Bronchial epithelial cell (primary cell): ENCODE results near the gene CC2D2A. TPM values are rescaled to one million over a fixed set of nuclear protein-coding genes. Genes with fewer than 3 reads are reported as not detected.
A peak's percentile ranks its signal among the peaks of the same experiment; 100 is the strongest.

Experiments used
- DNase-seq: peaks from one replicate; pipeline ENCODE4 v3.0.0-alpha.2; 2010; ENCODE audit warnings: low read depth
- FAIRE-seq: peaks from 2 replicates; lab custom pipeline; 2011; peaks lifted over from hg19 to GRCh38; lab: Jason Lieb, UNC
- H3K27me3 ChIP-seq: 2 replicates; pipeline ENCODE4 v1.5.1; 2011; ENCODE audit warnings: low read length; ENCODE audit not compliant: control insufficient read depth, insufficient read depth
- H3K36me3 ChIP-seq: 2 replicates; pipeline ENCODE4 v1.5.1; 2011; ENCODE audit warnings: low read length; ENCODE audit not compliant: control insufficient read depth, insufficient read depth
- H3K4me3 ChIP-seq: 2 replicates; pipeline ENCODE4 v1.5.1; 2011; ENCODE audit warnings: mild to moderate bottlenecking, low read depth, low read length, control low read depth
- CTCF ChIP-seq: IDR thresholded peaks from 2 replicates; pipeline ENCODE4 v1.5.1; 2011; ENCODE audit warnings: mild to moderate bottlenecking, moderate library complexity, low read length, control low read depth, inconsistent platforms; ENCODE audit not compliant: insufficient read depth, severe bottlenecking
- total RNA-seq: library from RNA; depleted of rRNA; stranded (reverse); fragments of >200 nt; gene quantifications from 2 replicates; pipeline ENCODE4 v1.2.1, GENCODE V29; 2014

The CC2D2A gene
- total RNA-seq, 1 donor from 2014 or later, result 5.8 TPM

GRCh38 chr4:15482842-15483241 is 13.2 kb downstream of the CC2D2A start:
- no peak for TF ChIP-seq CTCF
- FAIRE-seq (no peak), DNase-seq (no peak)
- no peaks in the 10 kb centered on the region for H3K27me3 ChIP-seq
- no peak overlapping the region for H3K4me3 ChIP-seq
- H3K36me3 ChIP-seq, result no peaks in the 10 kb centered on the region

DNA sequence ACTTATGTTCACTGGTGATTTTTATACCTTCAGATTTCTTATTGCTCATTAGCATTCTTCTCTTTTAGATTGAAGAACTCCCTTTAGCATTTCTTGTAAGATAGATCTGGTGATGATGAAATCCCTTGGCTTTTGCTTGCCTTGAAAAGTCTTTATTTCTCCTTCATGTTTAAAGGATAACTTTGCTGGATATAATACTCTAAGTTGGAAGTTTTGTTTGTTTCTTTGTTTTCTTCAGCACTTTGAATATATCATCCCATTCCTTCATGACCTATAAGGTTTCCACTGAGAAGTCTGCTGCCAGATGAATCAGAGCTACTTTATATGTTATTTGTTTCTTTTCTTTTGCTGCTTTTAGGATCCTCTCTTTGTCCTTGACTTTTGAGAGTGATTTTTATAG is 18.5 kb downstream of the CC2D2A start:
- DNase-seq, result no peak
- no peaks in the 10 kb centered on the region for H3K36me3 ChIP-seq
- H3K27me3 ChIP-seq, result no peaks in the 10 kb centered on the region
- FAIRE-seq, result no peak
- no peak for TF ChIP-seq CTCF
- no peak overlapping the region for H3K4me3 ChIP-seq

DNA sequence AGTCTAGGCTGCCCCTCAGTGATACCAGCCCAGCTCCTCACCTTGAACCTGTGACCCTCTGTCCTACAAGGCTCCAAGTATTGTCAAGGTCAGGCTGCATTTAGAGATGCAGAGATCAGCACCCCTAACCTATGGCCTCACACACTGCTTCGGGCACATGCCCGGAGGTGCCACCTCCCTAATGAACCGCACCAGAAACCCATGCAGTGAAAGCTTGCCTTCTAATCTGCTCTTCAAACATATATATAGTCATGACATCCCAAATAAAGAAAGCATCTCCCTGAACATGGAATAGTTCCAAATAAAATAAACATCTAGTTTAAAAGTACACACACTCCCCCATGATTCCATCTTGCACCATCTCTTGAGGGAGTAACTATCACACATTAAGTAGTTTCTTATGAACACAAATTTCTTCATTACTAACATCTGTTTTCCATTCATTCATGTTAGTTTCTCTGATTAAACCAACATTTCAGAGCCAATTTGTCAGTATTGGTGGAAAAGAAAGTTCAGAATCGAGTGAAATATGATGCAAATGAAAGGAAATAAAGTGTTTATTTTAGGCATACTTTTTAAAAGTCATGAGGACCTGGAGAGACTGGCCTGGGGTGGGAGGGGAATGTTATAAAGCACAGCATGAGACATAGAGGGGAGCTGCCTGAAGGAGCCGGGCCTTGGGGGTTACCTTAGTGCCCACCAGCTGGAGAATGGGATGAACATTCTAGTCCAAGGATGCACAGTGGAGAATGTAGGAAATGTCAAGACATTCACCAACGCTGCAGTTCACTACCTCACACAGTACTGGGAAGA is 19.2 kb downstream of the CC2D2A start:
- Histone ChIP-seq H3K27me3 (no peaks in the 10 kb centered on the region), H3K4me3 (no peak overlapping the region), H3K36me3 (no peaks in the 10 kb centered on the region)
- no peak for TF ChIP-seq CTCF
- FAIRE-seq, result peak; percentile 96
- no peak for DNase-seq

GRCh38 chr4:15489551-15489950 is 19.9 kb downstream of the CC2D2A start:
- no peak overlapping the region for H3K4me3 ChIP-seq
- no peak for DNase-seq
- no peaks in the 10 kb centered on the region for H3K36me3 ChIP-seq
- TF ChIP-seq CTCF, result no peak
- no peaks in the 10 kb centered on the region for H3K27me3 ChIP-seq
- FAIRE-seq, result no peak

GRCh38 chr4:15493411-15493810 is 23.7 kb downstream of the CC2D2A start:
- FAIRE-seq (no peak), DNase-seq (no peak)
- Histone ChIP-seq H3K27me3 (no peaks in the 10 kb centered on the region), H3K36me3 (no peaks in the 10 kb centered on the region), H3K4me3 (no peak overlapping the region)
- TF ChIP-seq CTCF, result no peak

- H3K27me3 ChIP-seq, result no peaks in the 10 kb centered on the region
- DNase-seq (no peak), FAIRE-seq (no peak)
- no peaks in the 10 kb centered on the region for H3K36me3 ChIP-seq
- H3K4me3 ChIP-seq, result no peak overlapping the region
- TF ChIP-seq CTCF, result no peak
Observed at GRCh38 chr4:15495621-15496020, 25.9 kb downstream of the CC2D2A start.
